ENCODE measurements around the gene TTC7B. TPM values are rescaled to one million over a fixed set of nuclear protein-coding genes. Genes with fewer than 3 reads are reported as not detected.

The TTC7B gene
- total and polyA plus RNA-seq, 2 donors (not counting 3 experiments of a cell fraction or from before 2014, with no cell fraction given) = 46.8 to 76.5 TPM

DNA sequence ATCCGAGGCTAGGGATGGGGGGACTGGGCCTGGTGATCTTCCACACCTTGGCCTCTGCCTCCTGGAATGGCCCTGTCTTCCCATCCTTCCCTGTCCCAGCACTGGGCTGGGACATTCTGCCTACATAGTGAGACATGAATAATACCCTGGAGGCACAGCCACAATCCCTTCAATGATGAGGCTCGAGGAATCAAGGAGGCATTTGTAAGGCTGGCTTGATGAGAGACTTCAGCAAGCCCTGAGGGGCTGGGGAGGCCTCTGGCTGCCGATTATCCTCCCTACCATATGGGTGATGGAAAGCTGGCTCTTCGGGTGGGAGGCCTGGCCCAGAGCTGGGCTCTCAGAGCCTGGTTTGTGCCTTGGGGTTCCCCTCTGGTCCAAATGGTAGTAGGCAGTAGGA, 326.9 kb downstream of the TTC7B start:
- Histone ChIP-seq H3K9ac (replicated peaks; ENCODE audit: extremely low read depth, insufficient read depth, low read length) (no peak overlapping the region), H3K4me2 (ENCODE audit: insufficient read depth, low read length) (no peak overlapping the region), H3K27me3 (ENCODE audit: control insufficient read depth in 2 of 2, insufficient read depth in 2 of 2, low read length in 2 of 2) (no peaks in the 10 kb centered on the region), H3K36me3 (ENCODE audit: control insufficient read depth in 2 of 2, extremely low read depth in 1 of 2, insufficient read depth in 2 of 2, low read length in 2 of 2) (no peaks in the 10 kb centered on the region), H3K79me2 (ENCODE audit: control insufficient read depth, insufficient read depth, low read length) (no peaks in the 10 kb centered on the region), H3K4me3 (replicated peaks in 1 of 3; ENCODE audit: insufficient read depth in 1 of 3, low read depth in 1 of 3, low read length in 3 of 3) (no peak overlapping the region), H3K9me1 (replicated peaks; ENCODE audit: control insufficient read depth, extremely low read depth, insufficient read depth, low read length) (no peaks in the 10 kb centered on the region), H3K27ac (ENCODE audit: insufficient read depth, low read depth, low read length) (no peak overlapping the region), H2AFZ (ENCODE audit: low read depth, low read length) (no peak overlapping the region), H3K9me3 (replicated peaks; ENCODE audit: control insufficient read depth, insufficient read depth, low read length) (no peaks in the 10 kb centered on the region), H3K4me1 (ENCODE audit: control insufficient read depth, extremely low read depth, insufficient read depth, low read length) (peaks cover 8% of the 10 kb centered on the region), H4K20me1 (replicated peaks; ENCODE audit: control insufficient read depth, extremely low read depth, insufficient read depth, low read length) (no peaks in the 10 kb centered on the region)
- dilution Hi-C loops (cut with MboI; ENCODE audit: extremely low pct_ligation_motif_present, low sequenced_read_pairs) (no loop called here), intact Hi-C loops (cut with micrococcal nuclease) (no loop called here)
- FAIRE-seq (no peak), DNase-seq (ENCODE audit: low read depth, low spot score) (no peak)
- BruUV-seq (replicated peaks) = no TSS peak
- TF ChIP-seq FOS (IDR thresholded peaks at IDR 0.05; ENCODE audit: borderline replicate concordance, insufficient read depth, low read length) (no peak), POLR2A (IDR thresholded peaks at IDR 0.05; ENCODE audit: low read depth, low read length) (no peak), GATA2 (IDR thresholded peaks at IDR 0.05; ENCODE audit: insufficient read depth, insufficient read length, low read depth, low read length) (no peak), MYC (IDR thresholded peaks at IDR 0.05; ENCODE audit: low read depth, low read length) (no peak), POLR2AphosphoS5 (IDR thresholded peaks at IDR 0.05; ENCODE audit: insufficient read depth, low read depth, low read length) (no peak), MAX (IDR thresholded peaks at IDR 0.05; ENCODE audit: insufficient read depth, insufficient read length) (no peak)
- TF ChIP-seq, protein P1, sequence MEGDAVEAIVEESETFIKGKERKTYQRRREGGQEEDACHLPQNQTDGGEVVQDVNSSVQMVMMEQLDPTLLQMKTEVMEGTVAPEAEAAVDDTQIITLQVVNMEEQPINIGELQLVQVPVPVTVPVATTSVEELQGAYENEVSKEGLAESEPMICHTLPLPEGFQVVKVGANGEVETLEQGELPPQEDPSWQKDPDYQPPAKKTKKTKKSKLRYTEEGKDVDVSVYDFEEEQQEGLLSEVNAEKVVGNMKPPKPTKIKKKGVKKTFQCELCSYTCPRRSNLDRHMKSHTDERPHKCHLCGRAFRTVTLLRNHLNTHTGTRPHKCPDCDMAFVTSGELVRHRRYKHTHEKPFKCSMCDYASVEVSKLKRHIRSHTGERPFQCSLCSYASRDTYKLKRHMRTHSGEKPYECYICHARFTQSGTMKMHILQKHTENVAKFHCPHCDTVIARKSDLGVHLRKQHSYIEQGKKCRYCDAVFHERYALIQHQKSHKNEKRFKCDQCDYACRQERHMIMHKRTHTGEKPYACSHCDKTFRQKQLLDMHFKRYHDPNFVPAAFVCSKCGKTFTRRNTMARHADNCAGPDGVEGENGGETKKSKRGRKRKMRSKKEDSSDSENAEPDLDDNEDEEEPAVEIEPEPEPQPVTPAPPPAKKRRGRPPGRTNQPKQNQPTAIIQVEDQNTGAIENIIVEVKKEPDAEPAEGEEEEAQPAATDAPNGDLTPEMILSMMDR (IDR thresholded peaks at IDR 0.05; ENCODE audit: extremely low read depth in 1 of 2, insufficient read depth in 1 of 2, low read depth in 1 of 2, low read length in 2 of 2) = no peak
- ChIA-PET POLR2A (no interaction called here), CTCF (no interaction called here)

All from endothelial cell of umbilical vein (primary cell).